KOPT-K1 (cell line): ENCODE measurements around the gene PTGER2.

ENCODE experiments used
- H3K27ac ChIP-seq: fragments of 200-600 bp; sonication (generic); 2 replicates; pipeline ENCODE4 v1.5.1; 2016; ENCODE audit warnings: antibody characterized with exemption, mild to moderate bottlenecking, low read depth, low read length; ENCODE audit not compliant: poor library complexity, severe bottlenecking
- H3K36me3 ChIP-seq: fragments of 200-600 bp; sonication (generic); 2 replicates; pipeline ENCODE4 v1.5.1; 2017; ENCODE audit warnings: antibody characterized with exemption, mild to moderate bottlenecking, low read length, moderate library complexity; ENCODE audit not compliant: insufficient read depth
- H3K9me3 ChIP-seq: fragments of 200-600 bp; sonication (generic); 2 replicates; pipeline ENCODE4 v1.5.1; 2017; ENCODE audit warnings: antibody characterized with exemption, low read length, mild to moderate bottlenecking; ENCODE audit not compliant: insufficient read depth, poor library complexity, severe bottlenecking

Gene PTGER2, protein sequence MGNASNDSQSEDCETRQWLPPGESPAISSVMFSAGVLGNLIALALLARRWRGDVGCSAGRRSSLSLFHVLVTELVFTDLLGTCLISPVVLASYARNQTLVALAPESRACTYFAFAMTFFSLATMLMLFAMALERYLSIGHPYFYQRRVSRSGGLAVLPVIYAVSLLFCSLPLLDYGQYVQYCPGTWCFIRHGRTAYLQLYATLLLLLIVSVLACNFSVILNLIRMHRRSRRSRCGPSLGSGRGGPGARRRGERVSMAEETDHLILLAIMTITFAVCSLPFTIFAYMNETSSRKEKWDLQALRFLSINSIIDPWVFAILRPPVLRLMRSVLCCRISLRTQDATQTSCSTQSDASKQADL

DNA sequence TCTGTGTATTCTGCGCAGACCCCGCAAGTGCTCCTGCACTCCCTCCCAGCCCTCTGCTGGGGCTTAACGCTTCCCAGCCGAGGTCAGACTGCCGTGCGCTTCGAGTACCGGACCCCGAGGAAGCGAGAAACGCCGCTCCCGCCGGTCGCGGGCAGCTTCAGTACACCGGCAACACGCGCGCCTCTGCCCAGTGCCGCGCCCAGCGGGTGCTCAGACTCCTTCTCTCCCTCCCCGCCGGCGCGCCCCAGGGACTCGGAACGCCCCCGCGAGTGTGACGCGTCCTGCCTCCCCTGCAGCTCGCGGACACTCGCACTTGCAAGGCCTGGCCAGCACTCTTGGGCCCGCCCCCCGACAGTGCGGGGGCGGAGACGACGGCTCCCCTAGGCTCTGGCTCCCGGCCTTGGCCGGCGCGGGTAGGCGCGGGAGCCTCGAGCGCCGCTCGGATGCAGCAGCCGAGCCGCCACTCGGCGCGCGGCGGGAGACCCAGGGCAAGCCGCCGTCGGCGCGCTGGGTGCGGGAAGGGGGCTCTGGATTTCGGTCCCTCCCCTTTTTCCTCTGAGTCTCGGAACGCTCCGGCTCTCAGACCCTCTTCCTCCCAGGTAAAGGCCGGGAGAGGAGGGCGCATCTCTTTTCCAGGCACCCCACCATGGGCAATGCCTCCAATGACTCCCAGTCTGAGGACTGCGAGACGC lies at the start of gene PTGER2:
Gene PTGER2, plus strand, starts transcription at position 410 of the 692 bp plus-strand sequence. Its CDS starts 237 bp downstream, at position 647.
- peaks cover 3% of the 10 kb centered on the region for H3K9me3 ChIP-seq
- H3K27ac ChIP-seq: peak within 1 kb of the TSS; percentile 89
- no peaks in the 10 kb centered on the region for H3K36me3 ChIP-seq

- H3K36me3 ChIP-seq: no peaks in the 10 kb centered on the region
- peaks cover 26% of the 10 kb centered on the region for H3K9me3 ChIP-seq
- H3K27ac ChIP-seq: peak overlapping the region; percentile 78
Measured at GRCh38 chr14:52265253-52265652, 48.9 kb upstream of the PTGER2 start.

- H3K9me3 ChIP-seq: peaks cover 23% of the 10 kb centered on the region
- peak overlapping the region; percentile 78 for H3K27ac ChIP-seq
- no peaks in the 10 kb centered on the region for H3K36me3 ChIP-seq
Measured at GRCh38 chr14:52266179-52266578, 47.9 kb upstream of the PTGER2 start.

DNA sequence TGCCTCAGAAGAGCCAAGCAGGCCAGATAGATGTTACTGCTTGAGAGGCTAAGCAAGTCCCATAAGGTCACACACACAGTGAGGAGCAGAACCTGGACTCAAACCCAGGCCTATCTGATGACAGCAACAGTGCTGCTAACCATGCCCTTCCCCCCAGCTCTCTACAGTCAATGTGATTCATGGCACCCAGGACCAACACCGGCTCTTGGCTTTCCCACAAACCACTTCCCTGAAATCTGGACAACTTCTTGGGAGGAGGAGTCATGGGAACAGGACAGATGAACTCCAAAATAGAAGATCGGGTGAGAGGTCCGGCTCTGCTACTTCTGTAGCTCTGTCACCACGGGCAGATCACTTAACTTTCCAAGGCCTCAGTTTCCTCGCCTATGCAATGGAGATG lies 47.3 kb upstream of the PTGER2 start:
- Histone ChIP-seq H3K36me3 (no peaks in the 10 kb centered on the region), H3K9me3 (peaks cover 21% of the 10 kb centered on the region), H3K27ac (peak overlapping the region; percentile 78)

DNA sequence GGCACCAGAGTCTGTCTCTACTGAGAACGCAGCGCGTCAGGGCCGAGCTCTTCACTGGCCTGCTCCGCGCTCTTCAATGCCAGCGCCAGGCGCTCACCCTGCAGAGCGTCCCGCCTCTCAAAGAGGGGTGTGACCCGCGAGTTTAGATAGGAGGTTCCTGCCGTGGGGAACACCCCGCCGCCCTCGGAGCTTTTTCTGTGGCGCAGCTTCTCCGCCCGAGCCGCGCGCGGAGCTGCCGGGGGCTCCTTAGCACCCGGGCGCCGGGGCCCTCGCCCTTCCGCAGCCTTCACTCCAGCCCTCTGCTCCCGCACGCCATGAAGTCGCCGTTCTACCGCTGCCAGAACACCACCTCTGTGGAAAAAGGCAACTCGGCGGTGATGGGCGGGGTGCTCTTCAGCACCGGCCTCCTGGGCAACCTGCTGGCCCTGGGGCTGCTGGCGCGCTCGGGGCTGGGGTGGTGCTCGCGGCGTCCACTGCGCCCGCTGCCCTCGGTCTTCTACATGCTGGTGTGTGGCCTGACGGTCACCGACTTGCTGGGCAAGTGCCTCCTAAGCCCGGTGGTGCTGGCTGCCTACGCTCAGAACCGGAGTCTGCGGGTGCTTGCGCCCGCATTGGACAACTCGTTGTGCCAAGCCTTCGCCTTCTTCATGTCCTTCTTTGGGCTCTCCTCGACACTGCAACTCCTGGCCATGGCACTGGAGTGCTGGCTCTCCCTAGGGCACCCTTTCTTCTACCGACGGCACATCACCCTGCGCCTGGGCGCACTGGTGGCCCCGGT lies 46.4 kb upstream of the PTGER2 start, which contains the start of gene PTGDR:
Gene PTGDR, plus strand, starts transcription at position 198 of the 778 bp plus-strand sequence. Its CDS starts 117 bp downstream, at position 315.
- Histone ChIP-seq H3K27ac (peak within 1 kb of the TSS; percentile 78), H3K9me3 (peaks cover 21% of the 10 kb centered on the region), H3K36me3 (no peaks in the 10 kb centered on the region)

GRCh38 chr14:52268279-52269061 lies 45.6 kb upstream of the PTGER2 start:
- Histone ChIP-seq H3K36me3 (no peaks in the 10 kb centered on the region), H3K27ac (no peak overlapping the region), H3K9me3 (peaks cover 21% of the 10 kb centered on the region)

DNA sequence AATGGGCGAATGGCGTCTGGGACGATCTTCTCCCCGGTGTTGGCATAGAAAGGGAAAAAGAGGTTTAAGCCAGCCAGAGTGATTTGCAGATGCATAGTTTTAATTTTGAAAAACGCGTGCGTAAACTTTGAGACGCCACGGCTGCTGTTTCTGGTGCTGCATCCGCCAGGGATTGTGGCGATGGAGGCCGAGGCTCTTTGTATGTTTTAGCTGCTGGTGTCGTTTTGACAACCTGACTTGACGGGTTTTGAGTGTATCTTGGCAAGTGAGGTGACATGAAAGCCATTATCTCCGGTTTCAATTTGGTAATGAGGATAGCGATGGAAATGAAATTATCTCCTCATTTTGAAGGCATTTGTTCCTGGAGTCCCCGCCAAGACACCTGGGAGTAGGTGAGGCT lies 45.0 kb upstream of the PTGER2 start:
- no peaks in the 10 kb centered on the region for H3K36me3 ChIP-seq
- H3K27ac ChIP-seq: no peak overlapping the region
- H3K9me3 ChIP-seq: peaks cover 21% of the 10 kb centered on the region

- no peak overlapping the region for H3K27ac ChIP-seq
- peaks cover 21% of the 10 kb centered on the region for H3K9me3 ChIP-seq
- no peaks in the 10 kb centered on the region for H3K36me3 ChIP-seq
Measured at GRCh38 chr14:52269982-52270381, 44.1 kb upstream of the PTGER2 start.

GRCh38 chr14:52271538-52271937 lies 42.6 kb upstream of the PTGER2 start:
- Histone ChIP-seq H3K36me3 (no peaks in the 10 kb centered on the region), H3K27ac (peak overlapping the region; percentile 12), H3K9me3 (peaks cover 21% of the 10 kb centered on the region)

DNA sequence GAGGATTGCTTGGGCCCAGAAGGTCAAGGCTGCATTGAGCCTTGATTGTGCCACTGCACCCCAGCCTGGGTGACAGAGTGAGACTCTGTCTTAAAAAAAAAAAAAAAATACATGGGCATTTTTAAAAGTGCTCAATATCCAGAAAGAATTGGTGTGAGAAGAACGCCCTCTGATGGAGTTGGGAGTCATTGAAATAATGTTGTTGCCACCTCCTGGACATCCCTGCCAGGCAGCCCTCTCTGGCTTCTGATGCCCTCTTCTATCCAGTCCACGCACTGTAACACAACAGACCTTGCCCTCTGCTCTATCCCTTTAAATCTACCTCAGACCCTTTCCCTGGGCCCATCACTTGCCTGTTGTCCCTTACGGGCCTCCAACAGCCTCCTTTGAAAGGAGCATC lies 41.7 kb upstream of the PTGER2 start:
- H3K27ac ChIP-seq: peak overlapping the region; percentile 12
- no peaks in the 10 kb centered on the region for H3K36me3 ChIP-seq
- peaks cover 20% of the 10 kb centered on the region for H3K9me3 ChIP-seq

DNA sequence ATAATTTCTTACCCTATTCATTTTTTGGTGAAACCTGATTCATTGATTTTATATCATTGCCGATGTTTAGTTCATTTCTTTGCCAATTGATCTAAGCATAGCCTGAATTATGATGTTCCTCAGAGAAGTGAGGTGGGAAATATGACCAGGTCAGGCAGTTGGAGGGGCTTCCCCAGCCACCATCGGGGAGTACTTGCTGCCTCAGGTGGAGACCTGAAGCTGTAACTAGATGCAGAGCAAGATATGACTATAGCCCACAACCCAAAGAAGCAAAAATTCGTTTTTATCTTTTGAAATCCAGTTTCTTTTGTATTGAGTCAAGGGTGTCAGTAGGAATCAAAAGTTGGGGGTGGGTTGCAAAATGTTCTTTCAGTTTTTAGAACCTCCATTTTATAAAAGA lies 38.7 kb upstream of the PTGER2 start:
- no peaks in the 10 kb centered on the region for H3K9me3 ChIP-seq
- no peaks in the 10 kb centered on the region for H3K36me3 ChIP-seq

GRCh38 chr14:52277552-52277951 lies 36.6 kb upstream of the PTGER2 start:
- no peaks in the 10 kb centered on the region for H3K36me3 ChIP-seq
- no peaks in the 10 kb centered on the region for H3K9me3 ChIP-seq

More for the DNA sequence above, 38.7 kb upstream of the PTGER2 start:
- no peak overlapping the region for H3K27ac ChIP-seq

GRCh38 chr14:52279408-52279807 lies 34.7 kb upstream of the PTGER2 start:
- H3K36me3 ChIP-seq: no peaks in the 10 kb centered on the region
- H3K27ac ChIP-seq: no peak overlapping the region
- H3K9me3 ChIP-seq: no peaks in the 10 kb centered on the region

More at GRCh38 chr14:52277552-52277951, 36.6 kb upstream of the PTGER2 start:
- no peak overlapping the region for H3K27ac ChIP-seq

GRCh38 chr14:52283099-52283498 lies 31.0 kb upstream of the PTGER2 start:
- no peak overlapping the region for H3K27ac ChIP-seq
- no peaks in the 10 kb centered on the region for H3K9me3 ChIP-seq
- no peaks in the 10 kb centered on the region for H3K36me3 ChIP-seq
